Neural cell (in vitro differentiated cells): ENCODE results near the gene DDN. TPM values are rescaled to one million over a fixed set of nuclear protein-coding genes. Genes with fewer than 3 reads are reported as not detected.

Source experiments
- H2AFZ ChIP-seq: fragments of 200-600, 300-800 bp; sonication (generic), shearing (Covaris generic); 2 replicates; pipeline ENCODE4 v1.6.0; 2014; ENCODE audit warnings: low read depth, mild to moderate bottlenecking, antibody characterized with exemption, low read length, moderate library complexity
- H3F3A ChIP-seq: fragments of 200-600 bp; shearing (Covaris generic); 2 replicates; pipeline ENCODE4 v1.6.1; 2016; ENCODE audit warnings: mild to moderate bottlenecking, moderate library complexity, mixed read lengths, antibody characterized with exemption, low read length; ENCODE audit not compliant: insufficient read depth, poor library complexity, severe bottlenecking
- H3K27ac ChIP-seq: fragments of 200-600, 300-800 bp; sonication (generic), shearing (Covaris generic); 2 replicates; pipeline ENCODE4 v1.5.1; 2014; ENCODE audit warnings: mild to moderate bottlenecking, low read length, moderate library complexity
- H3K27me3 ChIP-seq: fragments of 300-800, 200-600 bp; sonication (generic), shearing (Covaris generic); 2 replicates; pipeline ENCODE4 v1.6.0; 2014; ENCODE audit warnings: mild to moderate bottlenecking, low read depth, low read length, moderate library complexity; ENCODE audit not compliant: insufficient read depth
- H3K36me3 ChIP-seq: fragments of 300-800, 200-600 bp; sonication (generic), shearing (Covaris generic); 2 replicates; pipeline ENCODE4 v1.5.1; 2014; ENCODE audit warnings: mild to moderate bottlenecking, antibody characterized with exemption, low read length, moderate library complexity; ENCODE audit not compliant: insufficient read depth
- H3K4me2 ChIP-seq: fragments of 300-800, 200-600 bp; sonication (generic), shearing (Covaris generic); 2 replicates; pipeline ENCODE4 v1.6.0; 2014; ENCODE audit warnings: mild to moderate bottlenecking, low read length
- H3K4me3 ChIP-seq: fragments of 300-800, 200-600 bp; sonication (generic), shearing (Covaris generic); 2 replicates; pipeline ENCODE4 v1.5.1; 2014; ENCODE audit warnings: mild to moderate bottlenecking, low read length, moderate library complexity
- H3K79me2 ChIP-seq: fragments of 200-600 bp; shearing (Covaris generic); replicated peaks from 2 replicates; pipeline ENCODE4 v1.6.0; 2014; ENCODE audit warnings: mild to moderate bottlenecking, low read length, moderate library complexity; ENCODE audit not compliant: insufficient read depth
- H3K9ac ChIP-seq: fragments of 300-800, 200-600 bp; sonication (generic), shearing (Covaris generic); 2 replicates; pipeline ENCODE4 v1.6.1; 2016; ENCODE audit warnings: mild to moderate bottlenecking, low read length, mixed read lengths
- H3K9me2 ChIP-seq: fragments of 200-600 bp; shearing (Covaris generic); 2 replicates; pipeline ENCODE4 v1.6.1; 2016; ENCODE audit warnings: mild to moderate bottlenecking, low read length, mixed read lengths; ENCODE audit not compliant: insufficient read depth
- H3K9me3 ChIP-seq: fragments of 200-600, 300-800 bp; sonication (generic), shearing (Covaris generic); 2 replicates; pipeline ENCODE4 v1.6.1; 2016; ENCODE audit warnings: mild to moderate bottlenecking, mixed run types, low read length, moderate library complexity, mixed read lengths
- H4K20me1 ChIP-seq: fragments of 200-600 bp; shearing (Covaris generic); 2 replicates; pipeline ENCODE4 v1.6.1; 2016; ENCODE audit warnings: mild to moderate bottlenecking, mixed run types; ENCODE audit not compliant: insufficient read depth
- EP300 ChIP-seq: fragments of 450-650 bp; conservative IDR thresholded peaks from 2 replicates; pipeline ENCODE4 v1.6.1; 2014; ENCODE audit warnings: antibody characterized with exemption, mild to moderate bottlenecking, moderate library complexity; ENCODE audit not compliant: poor library complexity, severe bottlenecking
- EZH2 ChIP-seq: fragments of 200-600, 300-800 bp; shearing (Covaris generic), sonication (generic); IDR thresholded peaks from 2 replicates; pipeline ENCODE4 v1.6.1; 2014; ENCODE audit warnings: antibody characterized with exemption, low read length, borderline replicate concordance, mild to moderate bottlenecking; ENCODE audit not compliant: insufficient read depth, poor library complexity, severe bottlenecking
- MXI1 ChIP-seq: fragments of 450-650 bp; conservative IDR thresholded peaks from 2 replicates; pipeline ENCODE4 v1.6.1; 2014; ENCODE audit warnings: antibody characterized with exemption, mild to moderate bottlenecking; ENCODE audit not compliant: poor library complexity, severe bottlenecking
- POLR2AphosphoS5 ChIP-seq: IDR thresholded peaks from 2 replicates; pipeline ENCODE4 v1.6.1; 2012
- RAD21 ChIP-seq: fragments of 450-650 bp; conservative IDR thresholded peaks from 2 replicates; pipeline ENCODE4 v1.6.1; 2014; ENCODE audit warnings: antibody characterized with exemption, mild to moderate bottlenecking, moderate library complexity
- REST ChIP-seq: IDR thresholded peaks from 2 replicates; pipeline ENCODE4 v1.6.1; 2012; ENCODE audit warnings: borderline replicate concordance
- SMC3 ChIP-seq: fragments of 450-650 bp; conservative IDR thresholded peaks from 2 replicates; pipeline ENCODE4 v1.6.1; 2014; ENCODE audit warnings: antibody characterized with exemption, mild to moderate bottlenecking, moderate library complexity; ENCODE audit not compliant: poor library complexity
- TAF1 ChIP-seq: IDR thresholded peaks from 2 replicates; pipeline ENCODE4 v1.6.1; 2012; ENCODE audit warnings: low read depth
- polyA plus RNA-seq: library from polyadenylated mRNA; depleted of rRNA; stranded (reverse); fragments of >200 nt; gene quantifications from 2 replicates; pipeline ENCODE4 v1.2.3, GENCODE V29; 2014
- TF ChIP-seq, protein P1 (sequence below): fragments of 450-650 bp; IDR thresholded peaks from 2 replicates; pipeline ENCODE4 v1.5.1; 2014; ENCODE audit warnings: antibody characterized with exemption, mild to moderate bottlenecking, moderate library complexity; ENCODE audit not compliant: poor library complexity, severe bottlenecking

Gene DDN
- polyA plus RNA-seq, 1 donor from 2014 or later, result 0.51 TPM

DNA sequence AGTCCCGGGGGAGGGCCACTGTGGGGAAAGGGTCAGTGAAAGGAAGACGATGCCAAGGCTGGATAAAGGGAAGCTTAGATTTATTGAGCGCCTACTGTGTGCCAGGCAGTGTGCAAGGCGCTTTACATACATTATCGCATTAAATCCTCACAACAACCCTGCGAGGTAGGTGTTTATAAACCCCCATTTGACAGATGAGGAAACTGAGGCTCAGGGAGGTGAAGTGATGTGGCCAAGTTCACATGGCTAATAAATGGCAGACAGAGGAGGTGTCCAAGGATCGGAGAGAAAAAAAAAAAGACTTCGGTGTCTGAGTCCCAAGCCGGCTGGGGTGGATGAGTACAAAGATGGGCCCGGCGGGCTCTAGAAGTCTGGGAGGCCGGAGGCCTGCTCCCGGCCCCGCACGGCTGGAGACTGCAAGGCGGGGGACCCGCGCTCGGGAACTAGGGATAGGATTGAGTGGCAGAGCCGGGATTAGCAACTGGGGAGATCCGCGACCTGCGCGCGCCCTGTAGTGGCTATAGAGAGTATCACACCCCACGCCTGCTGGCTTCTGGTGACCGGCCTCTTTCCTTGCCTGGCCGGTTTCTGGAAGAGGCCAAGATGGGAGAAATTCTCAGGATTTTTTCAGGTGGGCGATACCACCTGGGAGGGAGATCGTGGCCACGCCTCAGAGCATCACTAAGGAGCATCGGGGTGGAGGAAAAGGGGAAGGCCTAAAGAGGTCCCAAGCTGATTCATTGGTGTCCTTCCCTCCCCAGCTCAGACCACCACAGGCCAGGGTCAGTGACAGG, 3.9 kb downstream of the DDN start:
- H3F3A ChIP-seq, result no peaks in the 10 kb centered on the region
- no peak overlapping the region for H3K27ac ChIP-seq
- peak; percentile 83 for TF ChIP-seq SMC3
- peak; percentile 90 for TF ChIP-seq RAD21
- TF ChIP-seq EP300, result no peak
- TF ChIP-seq REST, result no peak
- TF ChIP-seq TAF1, result no peak
- TF ChIP-seq POLR2AphosphoS5, result no peak
- no peak for TF ChIP-seq MXI1
- TF ChIP-seq EZH2, result no peak
- TF ChIP-seq, protein P1, sequence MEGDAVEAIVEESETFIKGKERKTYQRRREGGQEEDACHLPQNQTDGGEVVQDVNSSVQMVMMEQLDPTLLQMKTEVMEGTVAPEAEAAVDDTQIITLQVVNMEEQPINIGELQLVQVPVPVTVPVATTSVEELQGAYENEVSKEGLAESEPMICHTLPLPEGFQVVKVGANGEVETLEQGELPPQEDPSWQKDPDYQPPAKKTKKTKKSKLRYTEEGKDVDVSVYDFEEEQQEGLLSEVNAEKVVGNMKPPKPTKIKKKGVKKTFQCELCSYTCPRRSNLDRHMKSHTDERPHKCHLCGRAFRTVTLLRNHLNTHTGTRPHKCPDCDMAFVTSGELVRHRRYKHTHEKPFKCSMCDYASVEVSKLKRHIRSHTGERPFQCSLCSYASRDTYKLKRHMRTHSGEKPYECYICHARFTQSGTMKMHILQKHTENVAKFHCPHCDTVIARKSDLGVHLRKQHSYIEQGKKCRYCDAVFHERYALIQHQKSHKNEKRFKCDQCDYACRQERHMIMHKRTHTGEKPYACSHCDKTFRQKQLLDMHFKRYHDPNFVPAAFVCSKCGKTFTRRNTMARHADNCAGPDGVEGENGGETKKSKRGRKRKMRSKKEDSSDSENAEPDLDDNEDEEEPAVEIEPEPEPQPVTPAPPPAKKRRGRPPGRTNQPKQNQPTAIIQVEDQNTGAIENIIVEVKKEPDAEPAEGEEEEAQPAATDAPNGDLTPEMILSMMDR, result peak; percentile 90
- no peak overlapping the region for H2AFZ ChIP-seq
- H3K4me2 ChIP-seq, result peak overlapping the region; percentile 25
- no peaks in the 10 kb centered on the region for H3K9me3 ChIP-seq
- H3K79me2 ChIP-seq, result no peaks in the 10 kb centered on the region
- H3K27me3 ChIP-seq, result peaks cover 95% of the 10 kb centered on the region
- no peaks in the 10 kb centered on the region for H4K20me1 ChIP-seq
- H3K9me2 ChIP-seq, result no peaks in the 10 kb centered on the region
- H3K9ac ChIP-seq, result no peak overlapping the region
- H3K4me3 ChIP-seq, result peak overlapping the region; percentile 46
- no peaks in the 10 kb centered on the region for H3K36me3 ChIP-seq

DNA sequence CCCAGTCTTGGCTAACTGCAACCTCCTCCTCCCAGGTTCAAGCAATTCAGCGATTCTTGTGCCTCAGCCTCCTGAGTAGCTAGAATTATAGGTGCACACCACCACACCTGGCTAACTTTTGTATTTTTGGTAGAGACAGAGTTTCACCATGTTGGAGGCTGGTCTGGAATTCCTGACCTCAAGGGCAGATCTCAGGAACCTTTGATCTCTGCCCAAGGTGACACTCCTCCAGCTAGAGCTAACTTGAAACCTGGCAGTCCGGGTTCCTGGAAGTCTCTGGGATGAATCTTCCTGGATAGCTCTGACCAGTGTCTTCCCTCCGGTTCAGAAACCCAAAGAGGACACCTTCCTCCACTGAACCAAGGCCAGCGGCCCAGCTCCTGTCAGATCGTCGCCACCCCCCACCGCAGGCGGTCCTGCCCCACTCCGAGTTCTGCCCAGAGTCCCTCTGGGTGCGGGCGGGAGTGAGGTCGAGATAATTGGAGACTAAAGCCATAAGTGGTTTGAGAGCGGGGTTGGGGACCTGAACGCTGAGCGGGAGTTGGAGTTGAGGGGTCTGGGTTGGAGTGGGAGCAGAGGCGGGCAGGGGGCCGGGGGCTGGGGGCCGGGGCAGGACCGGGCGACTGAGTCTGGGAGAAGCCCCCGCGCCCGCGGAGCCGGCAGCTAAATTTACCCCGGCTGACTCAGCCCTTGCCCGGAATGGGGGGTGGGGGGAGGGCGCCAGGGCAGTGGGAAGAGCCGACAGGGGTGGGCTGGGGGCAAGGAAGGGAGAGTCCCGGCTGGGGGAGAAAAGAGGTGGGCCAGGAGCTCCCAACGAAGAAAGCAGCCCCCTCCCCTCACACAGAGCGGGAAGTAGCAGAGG, 4.7 kb downstream of the DDN start:
- no peak overlapping the region for H3K27ac ChIP-seq
- H3K9ac ChIP-seq, result no peak overlapping the region
- H3K9me2 ChIP-seq, result no peaks in the 10 kb centered on the region
- no peaks in the 10 kb centered on the region for H3K9me3 ChIP-seq
- H4K20me1 ChIP-seq, result no peaks in the 10 kb centered on the region
- H3K4me3 ChIP-seq, result no peak overlapping the region
- H3K36me3 ChIP-seq, result no peaks in the 10 kb centered on the region
- peaks cover 95% of the 10 kb centered on the region for H3K27me3 ChIP-seq
- TF ChIP-seq REST (no peak), MXI1 (no peak), TAF1 (no peak), EZH2 (no peak), SMC3 (no peak), EP300 (no peak)
- TF ChIP-seq, protein P1, result no peak
- no peak overlapping the region for H2AFZ ChIP-seq
- H3F3A ChIP-seq, result no peaks in the 10 kb centered on the region
- no peaks in the 10 kb centered on the region for H3K79me2 ChIP-seq
- H3K4me2 ChIP-seq, result no peak overlapping the region
